ENCODE data around the gene CRELD2. TPM values are rescaled to one million over a fixed set of nuclear protein-coding genes. Genes with fewer than 3 reads are reported as not detected.

The CRELD2 gene
- total and polyA plus RNA-seq, 2 of the 13 experiments (the other 11 are each of a cell fraction or from before 2014, with no cell fraction given): 17.2 to 44.7 TPM

DNA sequence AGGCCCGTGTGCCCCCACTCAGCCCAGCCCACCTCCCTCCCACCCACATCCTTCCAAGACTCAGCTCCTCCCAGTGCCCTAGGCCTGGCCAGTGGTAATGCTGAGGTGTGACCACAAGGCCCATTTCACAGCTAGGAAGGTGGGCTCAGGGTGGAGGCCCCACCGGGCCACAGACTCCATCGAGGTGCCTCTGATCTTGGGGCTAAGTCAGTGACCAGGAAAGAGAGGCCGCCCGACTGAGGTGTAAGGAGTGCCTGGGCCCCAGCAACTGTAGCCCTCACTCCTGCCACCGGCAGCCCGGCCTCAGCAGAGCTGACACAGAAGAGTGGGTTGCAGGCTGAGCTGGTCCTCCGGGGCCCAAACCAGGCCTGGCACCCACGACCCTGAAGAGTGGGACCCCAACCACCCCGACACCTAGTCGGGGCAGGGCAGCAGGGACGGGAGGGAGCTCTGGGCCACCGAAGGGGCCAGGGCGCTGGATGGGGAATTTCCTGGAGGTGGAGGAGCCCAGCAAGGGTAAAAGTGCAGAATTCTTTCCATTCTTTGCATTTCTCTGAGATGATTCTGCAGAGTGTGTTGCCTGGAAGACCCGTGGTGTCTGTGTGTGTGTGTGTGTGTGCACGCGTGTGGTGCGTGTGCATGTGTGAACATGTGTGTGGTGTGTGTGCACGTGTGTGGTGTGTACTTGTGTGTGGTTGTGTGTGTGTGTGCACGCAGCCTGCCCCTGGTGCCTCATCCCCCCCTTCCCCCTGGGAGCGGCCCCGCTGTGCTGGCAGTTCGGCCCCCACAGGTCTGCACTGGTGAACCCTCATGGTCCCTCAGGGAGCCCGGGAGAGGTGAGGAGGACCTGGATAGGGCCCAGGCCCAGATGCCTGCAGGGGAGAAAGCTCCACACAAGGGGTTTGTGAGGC is 33.8 kb downstream of the CRELD2 start (continued):
- TF ChIP-seq, protein P1, sequence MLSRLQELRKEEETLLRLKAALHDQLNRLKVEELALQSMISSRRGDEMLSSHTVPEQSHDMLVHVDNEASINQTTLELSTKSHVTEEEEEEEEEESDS (CRISPR knock-in tag; IDR thresholded peaks at IDR 0.05; ENCODE audit: borderline replicate concordance): no peak
- no peak for TF ChIP-seq ZNF333 (CRISPR knock-in tag; IDR thresholded peaks at IDR 0.05; ENCODE audit: borderline replicate concordance)
- peak; percentile 72 for TF ChIP-seq GATAD2A (CRISPR knock-in tag; IDR thresholded peaks at IDR 0.05)
- peak; percentile 35; the same call in 1 of the 2 replicates for TF ChIP-seq FOXO1 (CRISPR knock-in tag; IDR thresholded peaks at IDR 0.05)
- peak; percentile 73 for TF ChIP-seq ZFX (CRISPR knock-in tag; IDR thresholded peaks at IDR 0.05; ENCODE audit: low read depth)
- TF ChIP-seq ATF1 (CRISPR knock-in tag; IDR thresholded peaks at IDR 0.05): no peak
- 0 out of 2 replicates have a peak, but pooled peaks have one; percentile 22 for TF ChIP-seq ARNT2 (CRISPR knock-in tag; IDR thresholded peaks at IDR 0.05; ENCODE audit: low read depth)
- TF ChIP-seq, protein P2, sequence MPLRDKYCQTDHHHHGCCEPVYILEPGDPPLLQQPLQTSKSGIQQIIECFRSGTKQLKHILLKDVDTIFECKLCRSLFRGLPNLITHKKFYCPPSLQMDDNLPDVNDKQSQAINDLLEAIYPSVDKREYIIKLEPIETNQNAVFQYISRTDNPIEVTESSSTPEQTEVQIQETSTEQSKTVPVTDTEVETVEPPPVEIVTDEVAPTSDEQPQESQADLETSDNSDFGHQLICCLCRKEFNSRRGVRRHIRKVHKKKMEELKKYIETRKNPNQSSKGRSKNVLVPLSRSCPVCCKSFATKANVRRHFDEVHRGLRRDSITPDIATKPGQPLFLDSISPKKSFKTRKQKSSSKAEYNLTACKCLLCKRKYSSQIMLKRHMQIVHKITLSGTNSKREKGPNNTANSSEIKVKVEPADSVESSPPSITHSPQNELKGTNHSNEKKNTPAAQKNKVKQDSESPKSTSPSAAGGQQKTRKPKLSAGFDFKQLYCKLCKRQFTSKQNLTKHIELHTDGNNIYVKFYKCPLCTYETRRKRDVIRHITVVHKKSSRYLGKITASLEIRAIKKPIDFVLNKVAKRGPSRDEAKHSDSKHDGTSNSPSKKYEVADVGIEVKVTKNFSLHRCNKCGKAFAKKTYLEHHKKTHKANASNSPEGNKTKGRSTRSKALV (CRISPR knock-in tag; IDR thresholded peaks at IDR 0.05): no peak
- 0 out of 2 replicates have a peak, but pooled peaks have one; percentile 56 for TF ChIP-seq ZNF292 (CRISPR knock-in tag; IDR thresholded peaks at IDR 0.05; ENCODE audit: borderline replicate concordance, low read depth)
- TF ChIP-seq CREM (IDR thresholded peaks at IDR 0.05): peak; percentile 60; the same call in 1 of the 2 replicates
- TF ChIP-seq CREM (CRISPR knock-in tag; IDR thresholded peaks at IDR 0.05): no peak
- TF ChIP-seq, protein P3, sequence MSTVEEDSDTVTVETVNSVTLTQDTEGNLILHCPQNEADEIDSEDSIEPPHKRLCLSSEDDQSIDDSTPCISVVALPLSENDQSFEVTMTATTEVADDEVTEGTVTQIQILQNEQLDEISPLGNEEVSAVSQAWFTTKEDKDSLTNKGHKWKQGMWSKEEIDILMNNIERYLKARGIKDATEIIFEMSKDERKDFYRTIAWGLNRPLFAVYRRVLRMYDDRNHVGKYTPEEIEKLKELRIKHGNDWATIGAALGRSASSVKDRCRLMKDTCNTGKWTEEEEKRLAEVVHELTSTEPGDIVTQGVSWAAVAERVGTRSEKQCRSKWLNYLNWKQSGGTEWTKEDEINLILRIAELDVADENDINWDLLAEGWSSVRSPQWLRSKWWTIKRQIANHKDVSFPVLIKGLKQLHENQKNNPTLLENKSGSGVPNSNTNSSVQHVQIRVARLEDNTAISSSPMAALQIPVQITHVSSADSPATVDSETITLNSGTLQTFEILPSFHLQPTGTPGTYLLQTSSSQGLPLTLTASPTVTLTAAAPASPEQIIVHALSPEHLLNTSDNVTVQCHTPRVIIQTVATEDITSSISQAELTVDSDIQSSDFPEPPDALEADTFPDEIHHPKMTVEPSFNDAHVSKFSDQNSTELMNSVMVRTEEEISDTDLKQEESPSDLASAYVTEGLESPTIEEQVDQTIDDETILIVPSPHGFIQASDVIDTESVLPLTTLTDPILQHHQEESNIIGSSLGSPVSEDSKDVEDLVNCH (CRISPR knock-in tag; IDR thresholded peaks at IDR 0.05): no peak
- TF ChIP-seq ZNF251 (CRISPR knock-in tag; IDR thresholded peaks at IDR 0.05): no peak
- TF ChIP-seq ZEB1 (IDR thresholded peaks at IDR 0.05; ENCODE audit: insufficient replicate concordance, low read depth): peak; percentile 86
- TF ChIP-seq, protein P4, sequence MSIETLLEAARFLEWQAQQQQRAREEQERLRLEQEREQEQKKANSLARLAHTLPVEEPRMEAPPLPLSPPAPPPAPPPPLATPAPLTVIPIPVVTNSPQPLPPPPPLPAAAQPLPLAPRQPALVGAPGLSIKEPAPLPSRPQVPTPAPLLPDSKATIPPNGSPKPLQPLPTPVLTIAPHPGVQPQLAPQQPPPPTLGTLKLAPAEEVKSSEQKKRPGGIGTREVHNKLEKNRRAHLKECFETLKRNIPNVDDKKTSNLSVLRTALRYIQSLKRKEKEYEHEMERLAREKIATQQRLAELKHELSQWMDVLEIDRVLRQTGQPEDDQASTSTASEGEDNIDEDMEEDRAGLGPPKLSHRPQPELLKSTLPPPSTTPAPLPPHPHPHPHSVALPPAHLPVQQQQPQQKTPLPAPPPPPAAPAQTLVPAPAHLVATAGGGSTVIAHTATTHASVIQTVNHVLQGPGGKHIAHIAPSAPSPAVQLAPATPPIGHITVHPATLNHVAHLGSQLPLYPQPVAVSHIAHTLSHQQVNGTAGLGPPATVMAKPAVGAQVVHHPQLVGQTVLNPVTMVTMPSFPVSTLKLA (IDR thresholded peaks at IDR 0.05): peak; percentile 95
- TF ChIP-seq HNRNPUL1 (IDR thresholded peaks at IDR 0.05; ENCODE audit: low read depth, low read length): no peak
- TF ChIP-seq KDM6A (CRISPR knock-in tag; IDR thresholded peaks at IDR 0.05; ENCODE audit: low read depth): 0 out of 2 replicates have a peak, but pooled peaks have one; percentile 38
- no peak for TF ChIP-seq NCOA5 (CRISPR knock-in tag; IDR thresholded peaks at IDR 0.05)
- TF ChIP-seq KLF15 (CRISPR knock-in tag; IDR thresholded peaks at IDR 0.05; ENCODE audit: borderline replicate concordance): no peak
- TF ChIP-seq SOX5 (CRISPR knock-in tag; IDR thresholded peaks at IDR 0.05; ENCODE audit: borderline replicate concordance): 0 out of 2 replicates have a peak, but pooled peaks have one; percentile 45
- no peak for TF ChIP-seq STAT5B (CRISPR knock-in tag; IDR thresholded peaks at IDR 0.05)
- TF ChIP-seq, protein P5, sequence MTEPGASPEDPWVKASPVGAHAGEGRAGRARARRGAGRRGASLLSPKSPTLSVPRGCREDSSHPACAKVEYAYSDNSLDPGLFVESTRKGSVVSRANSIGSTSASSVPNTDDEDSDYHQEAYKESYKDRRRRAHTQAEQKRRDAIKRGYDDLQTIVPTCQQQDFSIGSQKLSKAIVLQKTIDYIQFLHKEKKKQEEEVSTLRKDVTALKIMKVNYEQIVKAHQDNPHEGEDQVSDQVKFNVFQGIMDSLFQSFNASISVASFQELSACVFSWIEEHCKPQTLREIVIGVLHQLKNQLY (CRISPR knock-in tag; IDR thresholded peaks at IDR 0.05): peak; percentile 97

Data from HepG2 (cell line).